ENCODE measurements around the gene KIF4A.

DNA sequence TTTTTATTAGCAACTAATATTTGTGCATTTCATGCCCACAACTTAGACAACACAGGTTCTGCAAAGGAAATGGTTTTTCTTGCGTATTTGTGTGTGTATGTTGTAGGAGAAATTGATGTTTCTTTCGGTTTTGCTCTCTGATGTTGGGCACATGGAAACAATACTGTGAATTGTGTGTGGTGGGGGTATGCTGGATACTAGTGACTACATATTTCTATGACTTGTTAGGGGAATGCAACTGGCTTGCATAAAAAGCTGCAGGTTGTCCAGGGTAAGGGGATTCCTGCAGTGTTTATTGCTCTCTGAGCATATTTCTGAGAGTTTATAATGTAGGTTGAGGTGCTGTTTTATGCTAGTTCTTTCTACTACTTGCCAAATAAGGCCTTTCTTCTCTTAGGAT, 166.4 kb downstream of the KIF4A start:
- no peak for TF ChIP-seq CTCF (IDR thresholded peaks at IDR 0.05)
- no peak for TF ChIP-seq POLR2A (IDR thresholded peaks at IDR 0.05)
